ENCODE results near the gene NAPEPLD. TPM values are rescaled to one million over a fixed set of nuclear protein-coding genes. Genes with fewer than 3 reads are reported as not detected.
"Not testable (repeated sequence)": the region's sequence is repeated elsewhere in the genome, so short reads cannot be mapped to it uniquely, and the experiment has no call there.

Gene NAPEPLD
- total RNA-seq, 1 donor from 2014 or later = 11.7 TPM

DNA sequence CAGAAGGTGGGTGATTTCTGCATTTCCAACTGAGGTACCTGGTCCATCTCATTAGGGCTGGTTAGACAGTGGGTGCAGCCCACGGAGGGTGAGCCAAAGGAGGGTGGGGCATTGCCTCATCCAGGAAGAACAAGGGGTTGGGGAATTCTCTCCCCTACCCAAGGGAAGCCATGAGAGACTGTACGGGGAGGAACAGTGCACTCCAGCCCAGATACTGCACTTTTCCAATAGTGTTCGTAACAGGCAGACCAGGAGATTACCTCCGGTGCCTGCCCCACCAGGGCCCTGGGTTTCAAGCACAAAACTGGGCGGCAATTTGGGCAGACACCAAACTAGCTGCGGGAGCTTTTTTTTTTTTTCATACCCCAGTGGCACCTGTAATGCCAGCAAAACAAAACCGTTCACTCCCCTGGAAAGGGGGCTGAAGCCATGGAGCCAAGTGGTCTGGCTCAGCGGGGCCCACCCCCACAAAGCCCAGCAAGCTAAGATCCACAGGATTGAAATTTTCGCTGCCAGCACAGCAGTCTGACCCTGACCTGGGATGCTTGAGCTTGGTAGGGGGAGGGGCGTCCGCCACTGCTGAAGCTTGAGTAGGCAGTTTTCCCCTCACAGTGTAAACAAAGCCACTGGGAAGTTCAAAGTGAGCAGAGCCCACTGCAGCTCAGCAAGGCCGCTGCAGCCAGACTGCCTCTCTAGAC, 42.7 kb downstream of the NAPEPLD start:
- H3K9me3 ChIP-seq (replicated peaks) = peaks cover 2% of the 10 kb centered on the region
- no peak overlapping the region for H3K4me3 ChIP-seq
- no peak overlapping the region for H3K27ac ChIP-seq (replicated peaks)
- H3K27me3 ChIP-seq (ENCODE audit: low read depth) = no peaks in the 10 kb centered on the region
- no peak for DNase-seq
- intact Hi-C loops (cut with micrococcal nuclease) = no loop called here
- TF ChIP-seq, protein P1, sequence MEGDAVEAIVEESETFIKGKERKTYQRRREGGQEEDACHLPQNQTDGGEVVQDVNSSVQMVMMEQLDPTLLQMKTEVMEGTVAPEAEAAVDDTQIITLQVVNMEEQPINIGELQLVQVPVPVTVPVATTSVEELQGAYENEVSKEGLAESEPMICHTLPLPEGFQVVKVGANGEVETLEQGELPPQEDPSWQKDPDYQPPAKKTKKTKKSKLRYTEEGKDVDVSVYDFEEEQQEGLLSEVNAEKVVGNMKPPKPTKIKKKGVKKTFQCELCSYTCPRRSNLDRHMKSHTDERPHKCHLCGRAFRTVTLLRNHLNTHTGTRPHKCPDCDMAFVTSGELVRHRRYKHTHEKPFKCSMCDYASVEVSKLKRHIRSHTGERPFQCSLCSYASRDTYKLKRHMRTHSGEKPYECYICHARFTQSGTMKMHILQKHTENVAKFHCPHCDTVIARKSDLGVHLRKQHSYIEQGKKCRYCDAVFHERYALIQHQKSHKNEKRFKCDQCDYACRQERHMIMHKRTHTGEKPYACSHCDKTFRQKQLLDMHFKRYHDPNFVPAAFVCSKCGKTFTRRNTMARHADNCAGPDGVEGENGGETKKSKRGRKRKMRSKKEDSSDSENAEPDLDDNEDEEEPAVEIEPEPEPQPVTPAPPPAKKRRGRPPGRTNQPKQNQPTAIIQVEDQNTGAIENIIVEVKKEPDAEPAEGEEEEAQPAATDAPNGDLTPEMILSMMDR (IDR thresholded peaks at IDR 0.05; ENCODE audit: borderline replicate concordance) = no peak
- peaks cover 38% of the 10 kb centered on the region for H3K36me3 ChIP-seq
- no peaks in the 10 kb centered on the region for H3K4me1 ChIP-seq

DNA sequence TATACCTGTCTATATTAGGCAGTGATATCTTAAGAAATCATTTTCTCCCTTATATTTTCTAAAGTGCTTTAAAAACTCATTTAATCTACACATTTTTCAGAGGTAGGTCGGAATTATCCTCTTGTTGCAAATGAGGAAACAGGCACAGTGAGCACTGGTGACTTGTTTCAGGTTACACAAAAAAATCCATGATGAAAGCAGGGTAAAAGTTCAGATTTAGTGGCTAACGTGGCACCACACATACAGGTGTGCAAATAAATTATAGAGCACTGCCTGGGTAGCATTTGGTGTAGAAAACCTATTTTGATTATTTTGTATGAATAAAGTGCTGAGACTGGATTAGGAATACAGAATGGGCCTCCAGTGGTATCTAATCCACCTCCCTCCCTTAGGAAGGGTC, 47.4 kb downstream of the NAPEPLD start:
- DNase-seq = no peak
- intact Hi-C loops (cut with micrococcal nuclease) = no loop called here
- TF ChIP-seq, protein P1 (IDR thresholded peaks at IDR 0.05; ENCODE audit: borderline replicate concordance) = no peak
- Histone ChIP-seq H3K9me3 (replicated peaks) (no peaks in the 10 kb centered on the region), H3K36me3 (peaks cover 66% of the 10 kb centered on the region), H3K4me3 (no peak overlapping the region), H3K27ac (replicated peaks) (no peak overlapping the region), H3K27me3 (ENCODE audit: low read depth) (no peaks in the 10 kb centered on the region), H3K4me1 (no peaks in the 10 kb centered on the region)

DNA sequence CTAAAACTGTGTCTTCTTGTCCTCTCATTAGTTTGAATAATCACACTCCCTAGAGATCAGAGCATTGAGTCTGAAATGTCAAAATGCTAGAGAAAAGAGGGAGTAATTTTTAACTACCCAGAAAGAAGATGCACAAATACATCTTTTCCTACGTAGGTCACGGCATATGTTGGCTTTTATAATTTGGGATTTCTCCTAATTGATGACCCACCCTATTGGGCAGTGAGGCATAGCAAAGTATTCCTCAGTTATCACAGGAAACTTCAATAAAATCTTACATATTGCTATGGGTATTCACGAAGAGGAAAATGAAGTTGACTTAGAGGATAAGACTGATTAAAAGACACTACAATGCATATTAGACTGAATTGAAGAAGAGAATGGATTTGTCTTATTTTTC, 48.6 kb downstream of the NAPEPLD start:
- no peaks in the 10 kb centered on the region for H3K4me1 ChIP-seq
- TF ChIP-seq, protein P1 (IDR thresholded peaks at IDR 0.05; ENCODE audit: borderline replicate concordance) = no peak
- no peak for DNase-seq
- peaks cover 68% of the 10 kb centered on the region for H3K36me3 ChIP-seq
- no peaks in the 10 kb centered on the region for H3K27me3 ChIP-seq (ENCODE audit: low read depth)
- no peak overlapping the region for H3K27ac ChIP-seq (replicated peaks)
- no peak overlapping the region for H3K4me3 ChIP-seq
- no peaks in the 10 kb centered on the region for H3K9me3 ChIP-seq (replicated peaks)
- intact Hi-C loops (cut with micrococcal nuclease) = no loop called here

DNA sequence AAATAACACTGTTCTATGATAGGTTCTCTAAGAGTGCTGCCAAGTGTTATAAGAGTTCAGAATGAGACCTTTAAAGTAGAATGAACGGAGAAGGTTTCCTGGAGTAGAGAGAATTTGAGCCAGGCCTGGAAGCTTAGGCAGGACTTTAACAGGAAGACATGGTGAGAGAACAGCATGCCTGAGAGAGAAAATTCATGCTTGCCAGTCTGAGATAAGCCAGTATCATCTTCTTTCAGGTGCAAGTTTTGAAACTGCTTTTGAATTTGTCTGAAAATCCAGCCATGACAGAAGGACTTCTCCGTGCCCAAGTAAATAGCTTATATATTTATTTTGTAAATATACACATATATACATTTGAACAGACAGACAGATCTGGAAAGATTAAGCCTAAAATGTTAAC, 51.9 kb downstream of the NAPEPLD start:
- TF ChIP-seq, protein P1 (IDR thresholded peaks at IDR 0.05; ENCODE audit: borderline replicate concordance) = no peak
- Histone ChIP-seq H3K4me3 (no peak overlapping the region), H3K27ac (replicated peaks) (no peak overlapping the region), H3K4me1 (no peaks in the 10 kb centered on the region), H3K27me3 (ENCODE audit: low read depth) (no peaks in the 10 kb centered on the region), H3K9me3 (replicated peaks) (no peaks in the 10 kb centered on the region), H3K36me3 (peaks cover 51% of the 10 kb centered on the region)
- DNase-seq = no peak
- intact Hi-C loops (cut with micrococcal nuclease) = no loop called here

DNA sequence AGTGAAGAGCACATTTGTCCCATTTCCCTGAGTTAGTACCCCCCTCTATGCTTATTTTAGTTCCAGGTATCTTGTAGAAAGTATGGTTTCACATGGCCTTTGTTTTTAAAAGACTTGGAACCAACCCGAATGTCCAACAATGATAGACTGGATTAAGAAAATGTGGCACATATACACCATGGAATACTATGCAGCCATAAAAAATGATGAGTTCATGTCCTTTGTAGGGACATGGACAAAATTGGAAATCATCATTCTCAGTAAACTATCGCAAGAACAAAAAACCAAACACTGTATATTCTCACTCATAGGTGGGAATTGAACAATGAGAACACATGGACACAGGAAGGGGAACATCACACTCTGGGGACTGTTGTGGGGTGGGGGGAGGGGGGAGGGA, 53.3 kb downstream of the NAPEPLD start:
- H3K9me3 ChIP-seq (replicated peaks); intact Hi-C loops (cut with micrococcal nuclease); H3K27ac ChIP-seq (replicated peaks); H3K4me1 ChIP-seq; H3K27me3 ChIP-seq (ENCODE audit: low read depth); DNase-seq; H3K4me3 ChIP-seq: not testable (repeated sequence)
- peaks cover 46% of the 10 kb centered on the region for H3K36me3 ChIP-seq

DNA sequence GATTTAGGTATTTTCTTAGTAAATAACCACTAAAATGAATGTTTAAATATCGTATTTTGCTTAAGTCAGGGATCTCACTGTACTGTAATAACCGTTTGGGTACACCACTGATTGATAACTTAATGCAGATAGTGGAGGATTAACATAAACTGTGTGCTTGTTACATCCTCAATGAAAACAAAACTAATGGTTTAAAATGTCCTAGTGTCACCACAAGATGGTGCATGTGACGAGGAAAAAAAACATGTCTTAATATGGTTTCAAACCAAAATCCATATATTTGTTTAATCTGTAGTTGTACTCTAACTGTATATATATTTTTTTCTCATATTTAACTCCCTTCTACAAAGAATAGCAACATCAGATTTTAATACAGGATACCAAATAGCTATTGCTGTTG, 54.8 kb downstream of the NAPEPLD start:
- TF ChIP-seq, protein P1 (IDR thresholded peaks at IDR 0.05; ENCODE audit: borderline replicate concordance) = no peak
- Histone ChIP-seq H3K4me1 (no peaks in the 10 kb centered on the region), H3K27me3 (ENCODE audit: low read depth) (no peaks in the 10 kb centered on the region), H3K4me3 (no peak overlapping the region), H3K27ac (replicated peaks) (no peak overlapping the region), H3K36me3 (peaks cover 52% of the 10 kb centered on the region), H3K9me3 (replicated peaks) (no peaks in the 10 kb centered on the region)
- no peak for DNase-seq
- intact Hi-C loops (cut with micrococcal nuclease) = no loop called here

Data from left ventricle myocardium inferior (tissue), 1 donor.